Measurements from ENCODE around the gene CCDC136.

GRCh38 chr7:128791972-128792327 lies 182 bp downstream of the CCDC136 start:
- TF ChIP-seq, protein P1, sequence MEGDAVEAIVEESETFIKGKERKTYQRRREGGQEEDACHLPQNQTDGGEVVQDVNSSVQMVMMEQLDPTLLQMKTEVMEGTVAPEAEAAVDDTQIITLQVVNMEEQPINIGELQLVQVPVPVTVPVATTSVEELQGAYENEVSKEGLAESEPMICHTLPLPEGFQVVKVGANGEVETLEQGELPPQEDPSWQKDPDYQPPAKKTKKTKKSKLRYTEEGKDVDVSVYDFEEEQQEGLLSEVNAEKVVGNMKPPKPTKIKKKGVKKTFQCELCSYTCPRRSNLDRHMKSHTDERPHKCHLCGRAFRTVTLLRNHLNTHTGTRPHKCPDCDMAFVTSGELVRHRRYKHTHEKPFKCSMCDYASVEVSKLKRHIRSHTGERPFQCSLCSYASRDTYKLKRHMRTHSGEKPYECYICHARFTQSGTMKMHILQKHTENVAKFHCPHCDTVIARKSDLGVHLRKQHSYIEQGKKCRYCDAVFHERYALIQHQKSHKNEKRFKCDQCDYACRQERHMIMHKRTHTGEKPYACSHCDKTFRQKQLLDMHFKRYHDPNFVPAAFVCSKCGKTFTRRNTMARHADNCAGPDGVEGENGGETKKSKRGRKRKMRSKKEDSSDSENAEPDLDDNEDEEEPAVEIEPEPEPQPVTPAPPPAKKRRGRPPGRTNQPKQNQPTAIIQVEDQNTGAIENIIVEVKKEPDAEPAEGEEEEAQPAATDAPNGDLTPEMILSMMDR (conservative IDR thresholded peaks at IDR 0.05 in 1 of 2, IDR thresholded peaks at IDR 0.05 in 1 of 2; ENCODE audit: low read depth in 1 of 2, low read length in 2 of 2): no peak
- TF ChIP-seq EZH2 (IDR thresholded peaks at IDR 0.05; ENCODE audit: low read length, missing control alignments): no peak
